Measurements from ENCODE around the gene DGKG. TPM values are rescaled to one million over a fixed set of nuclear protein-coding genes. Genes with fewer than 3 reads are reported as not detected.

DGKG gene
- total RNA-seq, 3 donors from 2014 or later = 0.59 to 2.3 (median 2.1) TPM

GRCh38 chr3:186115239-186115996, 246.6 kb downstream of the DGKG start:
- Histone ChIP-seq H3K27me3 (peaks cover 0 to 11% of the 10 kb centered on the region in 2 donors), H3K36me3 (no peaks in the 10 kb centered on the region), H3K4me1 (peaks cover 0 to 3% of the 10 kb centered on the region in 2 donors), H3K27ac (no peak overlapping the region), H3K9me3 (no peaks in the 10 kb centered on the region), H3K4me3 (no peak overlapping the region)
- TF ChIP-seq CTCF (IDR thresholded peaks at IDR 0.05) (no peak), POLR2A (IDR thresholded peaks at IDR 0.05) (no peak), POLR2AphosphoS5 (IDR thresholded peaks at IDR 0.05) (no peak)
- intact Hi-C loops (cut with DNase I; ENCODE audit: low total_unique reads) = no loop called here
- no peak for DNase-seq (ENCODE audit: low spot score in 2 of 2)

- Histone ChIP-seq H3K27me3 (peaks cover 0 to 11% of the 10 kb centered on the region in 2 donors), H3K9me3 (no peaks in the 10 kb centered on the region), H3K4me3 (no peak overlapping the region), H3K27ac (no peak overlapping the region), H3K4me1 (peaks cover 0 to 8% of the 10 kb centered on the region in 2 donors), H3K36me3 (no peaks in the 10 kb centered on the region)
- intact Hi-C loops (cut with DNase I; ENCODE audit: low total_unique reads) = loop anchor here (5.0 kb wide), 1 partner anchor 1856 kb away; no protein-coding TSS in a partner anchor
- no peak for TF ChIP-seq POLR2A (IDR thresholded peaks at IDR 0.05)
- TF ChIP-seq POLR2AphosphoS5 (IDR thresholded peaks at IDR 0.05) = no peak
- TF ChIP-seq CTCF (IDR thresholded peaks at IDR 0.05) = no peak
- DNase-seq (ENCODE audit: low spot score in 2 of 2) = no peak
Measured at GRCh38 chr3:186110975-186111974, 250.8 kb downstream of the DGKG start.

DNA sequence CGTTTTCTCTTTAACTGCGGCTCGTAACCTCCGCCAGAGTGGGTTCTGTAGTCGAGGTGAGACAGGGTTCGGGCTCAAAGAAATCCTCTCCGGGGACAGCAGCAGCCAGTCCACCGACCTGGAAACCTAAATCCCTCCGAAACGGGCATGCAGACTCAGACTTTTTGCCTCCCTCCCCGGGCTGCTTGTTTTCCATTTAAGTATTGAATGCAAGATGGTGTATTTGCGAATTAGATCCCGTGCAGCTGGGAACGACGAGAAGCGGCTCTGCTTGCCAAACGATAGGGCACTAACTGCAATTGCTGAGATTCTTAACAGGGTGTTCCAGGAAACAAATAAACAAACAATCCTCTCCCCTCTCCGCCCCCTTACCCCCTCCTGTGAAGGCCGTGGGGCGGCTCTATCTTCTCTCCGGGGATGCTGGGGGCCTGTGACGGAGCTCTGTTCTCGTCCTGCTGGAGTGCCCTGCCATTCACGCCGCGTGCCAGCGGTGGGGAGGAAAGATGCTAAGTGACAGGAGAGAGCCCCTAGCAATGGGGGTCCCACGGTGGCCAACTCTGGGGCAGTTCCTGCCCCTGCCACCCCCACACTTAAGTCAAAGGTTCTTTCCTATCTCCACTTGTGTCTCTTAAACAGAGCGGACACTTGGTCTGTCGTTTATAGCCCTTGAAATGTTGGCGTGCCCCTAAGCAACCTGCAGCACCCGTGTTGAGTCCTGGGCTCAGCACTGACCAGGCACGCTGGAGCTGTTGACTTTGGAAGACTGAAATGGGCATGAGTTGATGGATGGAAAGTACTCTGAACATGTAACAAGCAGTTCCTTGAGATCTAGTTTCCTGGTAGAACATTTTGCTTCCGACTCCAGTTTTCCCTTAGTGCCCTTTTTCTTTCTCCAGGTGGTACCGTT, 251.9 kb downstream of the DGKG start:
- peaks cover 0 to 8% of the 10 kb centered on the region in 2 donors for H3K4me1 ChIP-seq
- TF ChIP-seq CTCF (IDR thresholded peaks at IDR 0.05) (no peak), POLR2A (IDR thresholded peaks at IDR 0.05) (no peak), POLR2AphosphoS5 (IDR thresholded peaks at IDR 0.05) (no peak)
- intact Hi-C loops (cut with DNase I; ENCODE audit: low total_unique reads) = loop anchor here (5.0 kb wide), 1 partner anchor 1857 kb away; no protein-coding TSS in a partner anchor
- DNase-seq (ENCODE audit: low spot score in 2 of 2) = no peak
- no peaks in the 10 kb centered on the region for H3K36me3 ChIP-seq
- H3K27me3 ChIP-seq = peaks cover 0 to 11% of the 10 kb centered on the region in 2 donors
- H3K27ac ChIP-seq = peak overlapping the region; percentile 72 to 85
- no peaks in the 10 kb centered on the region for H3K9me3 ChIP-seq
- peak overlapping the region; percentile 54 to 80 (median 68) for H3K4me3 ChIP-seq

- no peaks in the 10 kb centered on the region for H3K36me3 ChIP-seq
- intact Hi-C loops (cut with DNase I; ENCODE audit: low total_unique reads) = no loop called here
- H3K4me1 ChIP-seq = peaks cover 0 to 8% of the 10 kb centered on the region in 2 donors
- peak within 1 kb of the TSS; percentile 75 to 85 for H3K27ac ChIP-seq
- peaks cover 0 to 11% of the 10 kb centered on the region in 2 donors for H3K27me3 ChIP-seq
- peak within 1 kb of the TSS; percentile 68 to 82 (median 80) for H3K4me3 ChIP-seq
- DNase-seq (ENCODE audit: low spot score in 2 of 2) = peak; percentile 97 to 99
- H3K9me3 ChIP-seq = no peaks in the 10 kb centered on the region
- TF ChIP-seq POLR2A (IDR thresholded peaks at IDR 0.05) (no peak), POLR2AphosphoS5 (IDR thresholded peaks at IDR 0.05) (peak in 2 of 3 donors; percentile 51 to 56)
Measured at GRCh38 chr3:186108941-186109865, 252.8 kb downstream of the DGKG start, which contains the start of gene ETV5. TSS of gene ETV5 (minus strand) at chr3:186109089. CDS start at chr3:186105868, 3,221 bp downstream.

Data from breast epithelium (tissue), 4 donors.